ENCODE data around the gene SRPK2. TPM values are rescaled to one million over a fixed set of nuclear protein-coding genes. Genes with fewer than 3 reads are reported as not detected.
"Not testable (repeated sequence)": the region's sequence is repeated elsewhere in the genome, so short reads cannot be mapped to it uniquely, and the experiment has no call there.

Gene SRPK2
- total RNA-seq, 1 donor from 2014 or later = 26.7 TPM

- H3K4me3 ChIP-seq (ENCODE audit: low read depth, low read length) = no peak overlapping the region
- DNase-seq (ENCODE audit: low read depth) = no peak
- no peak for TF ChIP-seq CTCF (conservative IDR thresholded peaks at IDR 0.05; ENCODE audit: low read depth, low read length)
These were observed 92.9 kb downstream of the SRPK2 start for GRCh38 chr7:105295596-105296352.

- DNase-seq (ENCODE audit: low read depth); H3K4me3 ChIP-seq (ENCODE audit: low read depth, low read length): not testable (repeated sequence)
These were observed 94.2 kb downstream of the SRPK2 start for GRCh38 chr7:105294482-105294881.

GRCh38 chr7:105289704-105290103, 99.0 kb downstream of the SRPK2 start:
- TF ChIP-seq CTCF (conservative IDR thresholded peaks at IDR 0.05; ENCODE audit: low read depth, low read length) = no peak
- DNase-seq (ENCODE audit: low read depth) = no peak
- H3K4me3 ChIP-seq (ENCODE audit: low read depth, low read length) = no peak overlapping the region

GRCh38 chr7:105286441-105286840, 102.3 kb downstream of the SRPK2 start:
- no peak overlapping the region for H3K4me3 ChIP-seq (ENCODE audit: low read depth, low read length)
- no peak for TF ChIP-seq CTCF (conservative IDR thresholded peaks at IDR 0.05; ENCODE audit: low read depth, low read length)
- DNase-seq (ENCODE audit: low read depth) = no peak

GRCh38 chr7:105285118-105285874, 103.4 kb downstream of the SRPK2 start:
- no peak overlapping the region for H3K4me3 ChIP-seq (ENCODE audit: low read depth, low read length)
- no peak for DNase-seq (ENCODE audit: low read depth)
- no peak for TF ChIP-seq CTCF (conservative IDR thresholded peaks at IDR 0.05; ENCODE audit: low read depth, low read length)

GRCh38 chr7:105284014-105284413, 104.7 kb downstream of the SRPK2 start:
- DNase-seq (ENCODE audit: low read depth) = no peak
- TF ChIP-seq CTCF (conservative IDR thresholded peaks at IDR 0.05; ENCODE audit: low read depth, low read length) = no peak
- H3K4me3 ChIP-seq (ENCODE audit: low read depth, low read length) = no peak overlapping the region

- H3K4me3 ChIP-seq (ENCODE audit: low read depth, low read length) = no peak overlapping the region
- DNase-seq (ENCODE audit: low read depth) = no peak
- TF ChIP-seq CTCF (conservative IDR thresholded peaks at IDR 0.05; ENCODE audit: low read depth, low read length) = no peak
These were observed 106.8 kb downstream of the SRPK2 start for GRCh38 chr7:105281966-105282365.

All from epithelial cell of proximal tubule (primary cell).